ENCODE results near the gene CXorf49B.
"Not testable (repeated sequence)": the region's sequence is repeated elsewhere in the genome, so short reads cannot be mapped to it uniquely, and the experiment has no call there.

CXorf49B gene

GRCh38 chrX:71763049-71763448 is at the start of gene CXorf49B:
CXorf49B (plus strand) TSS chrX:71763349; CDS start chrX:71763424, 75 bp downstream.
- DNase-seq: not testable (repeated sequence)

- DNase-seq: not testable (repeated sequence)
These were observed 49.1 kb upstream of the CXorf49B start for GRCh38 chrX:71714064-71714463.

- not testable (repeated sequence) for DNase-seq
These were observed 47.6 kb upstream of the CXorf49B start for GRCh38 chrX:71715551-71715950.

- not testable (repeated sequence) for DNase-seq
These were observed 46.8 kb upstream of the CXorf49B start for GRCh38 chrX:71716323-71716722.

GRCh38 chrX:71718185-71718584 is 45.0 kb upstream of the CXorf49B start, which contains the start of gene CXorf49:
CXorf49 (minus strand) TSS chrX:71718285; CDS start chrX:71718151, 134 bp downstream.
- not testable (repeated sequence) for DNase-seq

- DNase-seq: not testable (repeated sequence)
These were observed 44.0 kb upstream of the CXorf49B start for GRCh38 chrX:71719195-71719594.

GRCh38 chrX:71720289-71720886 is 42.8 kb upstream of the CXorf49B start:
- not testable (repeated sequence) for DNase-seq

- DNase-seq: not testable (repeated sequence)
These were observed 2.4 kb upstream of the CXorf49B start for GRCh38 chrX:71760688-71761281.

- DNase-seq: not testable (repeated sequence)
These were observed 1.7 kb downstream of the CXorf49B start for GRCh38 chrX:71764832-71765231.

GRCh38 chrX:71765613-71766012 is 2.5 kb downstream of the CXorf49B start:
- not testable (repeated sequence) for DNase-seq

GRCh38 chrX:71767134-71767533 is 4.0 kb downstream of the CXorf49B start:
- DNase-seq: not testable (repeated sequence)

GRCh38 chrX:71778322-71778721 is 15.2 kb downstream of the CXorf49B start:
- DNase-seq: not testable (repeated sequence)

- not testable (repeated sequence) for DNase-seq
These were observed 19.2 kb downstream of the CXorf49B start for GRCh38 chrX:71782225-71782949.

GRCh38 chrX:71782950-71783299 is 19.8 kb downstream of the CXorf49B start:
- DNase-seq: not testable (repeated sequence)

GRCh38 chrX:71783569-71784347 is 20.6 kb downstream of the CXorf49B start:
- DNase-seq: not testable (repeated sequence)

GRCh38 chrX:71784348-71784983 is 21.3 kb downstream of the CXorf49B start:
- DNase-seq: not testable (repeated sequence)

GRCh38 chrX:71806450-71806849 is 43.3 kb downstream of the CXorf49B start:
- DNase-seq: not testable (repeated sequence)

GRCh38 chrX:71809886-71810285 is 46.7 kb downstream of the CXorf49B start:
- DNase-seq: no peak

- DNase-seq: no peak
These were observed 51.2 kb downstream of the CXorf49B start for GRCh38 chrX:71814123-71814912.

GRCh38 chrX:71815121-71815905 is 52.2 kb downstream of the CXorf49B start:
- no peak for DNase-seq

GRCh38 chrX:71815906-71816156 is 52.7 kb downstream of the CXorf49B start:
- no peak for DNase-seq

Data from NCI-H146 (cell line).